Fibroblast of the aortic adventitia (primary cell): Measurements from ENCODE around the gene CDH8. TPM values are rescaled to one million over a fixed set of nuclear protein-coding genes. Genes with fewer than 3 reads are reported as not detected.

Source experiments
- DNase-seq: peaks from one replicate; pipeline ENCODE4 v3.0.0-alpha.2; 2010; ENCODE audit warnings: low read depth
- H3K4me3 ChIP-seq: 2 replicates; pipeline ENCODE4 v1.5.1; 2011; ENCODE audit warnings: low read depth, mild to moderate bottlenecking, control low read depth, low read length, moderate library complexity
- total RNA-seq: library from RNA; depleted of rRNA; stranded (reverse); fragments of >200 nt; gene quantifications from 2 replicates; pipeline ENCODE4 v1.2.3, GENCODE V29; 2012; ENCODE audit warnings: low replicate concordance
- TF ChIP-seq, protein P1 (sequence below): IDR thresholded peaks from 2 replicates; pipeline ENCODE4 v1.5.1; 2011; ENCODE audit warnings: mild to moderate bottlenecking, low read length, control low read depth, inconsistent platforms; ENCODE audit not compliant: insufficient read depth

Gene CDH8
- total RNA-seq, 1 donor = not detected

DNA sequence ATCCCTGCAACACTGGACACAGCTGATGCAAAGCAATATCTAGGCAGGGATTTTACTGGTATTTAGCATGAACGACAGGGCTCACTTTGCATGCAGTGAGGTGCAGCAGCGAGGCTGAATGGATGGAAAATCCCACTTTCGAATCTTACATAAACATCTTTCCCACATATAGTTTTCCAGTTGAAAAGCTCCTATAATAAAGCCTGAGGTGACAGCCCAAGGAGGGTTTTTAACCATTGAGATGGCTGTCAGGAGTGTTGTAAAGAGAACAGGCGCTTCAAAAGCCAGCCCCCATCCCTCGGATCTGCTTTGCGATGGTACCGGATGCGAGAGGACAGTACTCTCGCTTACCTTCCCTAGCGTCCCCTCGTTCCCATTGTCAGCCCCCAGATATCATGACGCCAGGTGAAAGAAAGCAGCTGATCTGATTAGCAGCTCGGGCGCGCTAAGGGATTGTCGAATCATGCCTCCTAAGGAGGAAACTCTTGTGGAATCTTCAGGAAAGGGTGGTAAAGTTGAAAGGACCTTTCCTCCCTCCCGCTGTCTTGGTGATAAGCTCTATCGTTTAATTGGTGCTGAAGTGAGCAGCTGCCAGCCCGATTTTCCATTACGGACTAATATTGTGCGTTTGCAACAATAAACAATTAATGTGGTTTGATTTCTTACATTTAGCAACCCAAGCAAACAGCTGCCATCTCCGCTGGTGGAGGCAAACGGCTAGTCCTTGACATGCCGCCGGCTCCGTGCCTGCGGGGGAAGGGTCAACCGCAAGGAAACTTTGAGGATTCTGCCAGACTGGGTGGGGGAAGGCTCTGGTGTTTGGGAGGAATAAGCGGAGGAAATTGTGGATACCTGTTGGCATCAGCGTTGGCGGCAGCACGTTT lies 1.8 kb downstream of the CDH8 start:
- TF ChIP-seq, protein P1, sequence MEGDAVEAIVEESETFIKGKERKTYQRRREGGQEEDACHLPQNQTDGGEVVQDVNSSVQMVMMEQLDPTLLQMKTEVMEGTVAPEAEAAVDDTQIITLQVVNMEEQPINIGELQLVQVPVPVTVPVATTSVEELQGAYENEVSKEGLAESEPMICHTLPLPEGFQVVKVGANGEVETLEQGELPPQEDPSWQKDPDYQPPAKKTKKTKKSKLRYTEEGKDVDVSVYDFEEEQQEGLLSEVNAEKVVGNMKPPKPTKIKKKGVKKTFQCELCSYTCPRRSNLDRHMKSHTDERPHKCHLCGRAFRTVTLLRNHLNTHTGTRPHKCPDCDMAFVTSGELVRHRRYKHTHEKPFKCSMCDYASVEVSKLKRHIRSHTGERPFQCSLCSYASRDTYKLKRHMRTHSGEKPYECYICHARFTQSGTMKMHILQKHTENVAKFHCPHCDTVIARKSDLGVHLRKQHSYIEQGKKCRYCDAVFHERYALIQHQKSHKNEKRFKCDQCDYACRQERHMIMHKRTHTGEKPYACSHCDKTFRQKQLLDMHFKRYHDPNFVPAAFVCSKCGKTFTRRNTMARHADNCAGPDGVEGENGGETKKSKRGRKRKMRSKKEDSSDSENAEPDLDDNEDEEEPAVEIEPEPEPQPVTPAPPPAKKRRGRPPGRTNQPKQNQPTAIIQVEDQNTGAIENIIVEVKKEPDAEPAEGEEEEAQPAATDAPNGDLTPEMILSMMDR = no peak
- no peak overlapping the region for H3K4me3 ChIP-seq
- no peak for DNase-seq

DNA sequence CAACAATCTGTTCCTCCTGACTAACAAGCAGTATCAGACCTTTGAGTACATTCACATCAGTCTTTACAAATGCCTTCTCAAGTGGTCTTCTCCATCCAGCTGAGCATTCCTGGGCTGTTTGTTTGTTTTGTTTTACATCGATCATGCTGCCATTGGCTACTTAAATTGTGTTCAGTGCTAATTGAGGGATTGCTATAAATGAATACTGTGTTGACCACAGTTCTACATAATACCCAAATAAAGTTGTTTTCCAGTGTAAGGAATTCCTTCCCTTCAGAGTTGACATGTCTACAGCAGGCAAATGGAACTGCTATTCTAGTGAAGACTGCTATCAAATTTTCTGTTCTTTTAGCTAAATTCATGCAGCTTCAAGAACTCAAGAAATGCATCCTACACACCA lies 3.2 kb downstream of the CDH8 start:
- no peak for DNase-seq
- no peak overlapping the region for H3K4me3 ChIP-seq
- TF ChIP-seq, protein P1 = no peak

DNA sequence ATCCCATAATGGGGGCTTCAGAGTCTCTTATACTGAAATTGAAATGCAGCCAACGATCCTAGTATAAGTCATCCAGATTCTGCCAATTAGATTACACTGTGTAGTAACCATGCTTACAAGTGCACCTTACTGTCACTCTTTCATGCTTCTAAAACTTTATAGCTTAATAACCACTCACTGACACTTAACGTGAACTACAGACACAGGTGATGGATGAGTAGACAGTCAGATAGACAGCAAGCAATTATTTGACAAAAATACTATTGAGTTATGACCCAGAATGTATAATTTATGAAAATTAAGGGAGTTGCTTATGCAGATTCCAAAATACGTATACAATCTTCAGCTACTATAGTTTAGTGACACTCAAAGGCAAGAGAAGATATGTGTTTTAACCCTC lies 6.3 kb downstream of the CDH8 start:
- no peak overlapping the region for H3K4me3 ChIP-seq
- TF ChIP-seq, protein P1 = no peak
- DNase-seq = no peak

GRCh38 chr16:62022688-62023087 lies 13.6 kb downstream of the CDH8 start:
- DNase-seq = no peak
- TF ChIP-seq, protein P1 = no peak
- H3K4me3 ChIP-seq = no peak overlapping the region

DNA sequence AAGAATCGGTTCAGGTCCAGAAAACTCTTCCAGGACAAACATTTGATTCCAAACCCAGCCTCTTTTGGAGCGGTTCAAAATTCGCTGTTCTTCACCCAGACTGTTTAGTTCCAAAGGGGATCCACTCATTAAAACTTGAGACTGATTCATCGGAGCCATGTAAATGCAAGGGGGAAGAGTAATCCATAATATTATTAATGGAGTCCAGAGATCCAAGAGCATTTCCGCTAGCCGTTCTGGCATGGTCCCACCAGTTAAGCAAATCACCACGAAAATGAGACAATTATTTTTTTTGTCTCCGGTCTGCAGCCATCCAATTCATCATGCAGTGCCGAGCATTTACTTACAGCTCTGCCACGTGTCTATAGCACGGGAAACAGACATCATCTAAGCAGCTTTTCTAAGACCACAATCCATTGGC lies 15.1 kb downstream of the CDH8 start:
- TF ChIP-seq, protein P1 = no peak
- no peak for DNase-seq
- H3K4me3 ChIP-seq = no peak overlapping the region

DNA sequence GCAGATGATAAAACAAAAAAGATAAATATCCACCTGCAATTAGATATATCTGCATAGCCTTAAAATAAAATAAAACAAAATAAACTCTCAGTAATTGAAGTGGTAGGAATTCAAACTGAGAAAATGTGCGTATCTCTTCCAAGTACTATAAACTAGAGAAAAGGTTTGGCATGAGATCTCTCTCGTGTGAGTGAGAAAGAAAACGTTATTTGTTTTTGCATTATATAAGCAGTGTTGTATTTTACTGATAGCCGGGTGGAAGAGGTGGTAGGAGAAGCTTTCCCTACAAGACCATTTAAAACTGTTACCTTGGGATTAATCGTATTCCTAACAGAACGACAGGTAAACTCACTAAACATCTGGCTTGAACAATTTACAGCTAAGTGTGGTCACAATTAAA lies 15.6 kb downstream of the CDH8 start:
- no peak for DNase-seq
- H3K4me3 ChIP-seq = no peak overlapping the region
- TF ChIP-seq, protein P1 = no peak
